Effector memory CD8-positive, alpha-beta T cell (primary cell): ENCODE data around the gene KCTD4.
"Not testable (repeated sequence)": the region's sequence is repeated elsewhere in the genome, so short reads cannot be mapped to it uniquely, and the experiment has no call there.

Experiments used
- ATAC-seq: fragments of 150-1000 bp; cut with Tn5 transposase; replicated peaks from 2 replicates; pipeline ENCODE4 v1.10.0; 2021; ENCODE audit warnings: mild to moderate bottlenecking, moderate library complexity
- DNase-seq, 3 experiments: peaks; one replicate each; pipeline ENCODE4 v3.0.0; 2021
- H3K27ac Mint-ChIP-seq, 2 donors: one replicate each; pipeline ENCODE4 v1.8.0; 2022; ENCODE audit warnings: mild to moderate bottlenecking in 2 of 2, mixed read lengths in 2 of 2, moderate library complexity in 2 of 2
- H3K27me3 Mint-ChIP-seq, 2 donors: one replicate each; pipeline ENCODE4 v1.8.0; 2022; ENCODE audit warnings: mixed read lengths in 2 of 2
- H3K36me3 Mint-ChIP-seq: one replicate; pipeline ENCODE4 v1.8.0; 2022; ENCODE audit warnings: mild to moderate bottlenecking, moderate library complexity, mixed read lengths; ENCODE audit not compliant: insufficient read depth
- H3K4me1 Mint-ChIP-seq, 2 donors: one replicate each; pipeline ENCODE4 v1.8.0; 2022; ENCODE audit warnings: low read depth in 2 of 2, mixed read lengths in 2 of 2
- H3K4me3 Mint-ChIP-seq, 2 donors: one replicate each; pipeline ENCODE4 v1.8.0; 2022; ENCODE audit warnings: mild to moderate bottlenecking in 2 of 2, mixed read lengths in 2 of 2, moderate library complexity in 2 of 2
- H3K9me3 Mint-ChIP-seq, 2 donors: one replicate each; pipeline ENCODE4 v1.8.0; 2022; ENCODE audit warnings: mixed read lengths in 2 of 2

The KCTD4 gene

DNA sequence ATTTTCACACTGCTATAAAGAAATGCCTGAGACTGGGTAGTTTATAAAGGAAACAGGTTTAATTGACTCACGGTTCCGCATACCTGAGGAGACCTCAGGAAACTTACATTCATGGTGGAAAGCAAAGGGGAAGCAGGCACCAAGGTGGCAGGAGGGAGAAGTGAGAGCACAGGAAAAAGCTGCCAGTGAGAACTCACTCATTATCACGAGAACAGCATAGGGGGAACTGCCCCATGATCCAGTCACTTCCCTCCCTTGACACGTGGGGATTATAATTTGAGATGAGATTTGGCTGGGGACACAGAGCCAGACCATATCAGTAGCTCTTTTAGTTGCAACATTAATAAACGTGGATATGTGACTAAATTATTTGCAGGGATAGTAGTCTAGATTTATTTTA is 4.3 kb upstream of the KCTD4 start:
- H3K36me3 Mint-ChIP-seq, result peaks cover 7% of the 10 kb centered on the region
- H3K4me3 Mint-ChIP-seq, result no peak overlapping the region
- H3K9me3 Mint-ChIP-seq, result no peaks in the 10 kb centered on the region

DNA sequence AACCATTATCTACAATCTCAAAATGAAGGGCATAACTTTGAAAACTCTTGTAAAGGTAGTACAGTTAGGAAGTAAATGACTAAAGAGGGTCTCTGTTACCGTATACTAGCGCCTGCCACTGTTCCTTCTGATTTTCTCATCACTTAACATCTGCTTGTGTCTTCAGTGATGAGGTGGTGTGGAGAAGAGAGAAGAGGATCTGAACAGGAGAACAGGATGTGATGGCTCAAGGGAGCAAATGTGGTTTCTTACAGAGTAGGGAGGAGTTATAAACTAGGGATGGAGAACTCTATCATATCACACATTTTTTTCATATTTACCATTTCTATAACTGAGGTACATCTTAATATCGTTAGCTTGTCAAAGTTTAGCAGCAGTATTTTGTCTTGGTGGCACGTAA is 1.1 kb downstream of the KCTD4 start:
- DNase-seq (no peak), ATAC-seq (no peak)
- no peaks in the 10 kb centered on the region for H3K9me3 Mint-ChIP-seq
- H3K4me1 Mint-ChIP-seq, result peaks cover 5 to 11% of the 10 kb centered on the region in 2 donors
- peak overlapping the region in 1 of 2 donors; percentile 78 for H3K27ac Mint-ChIP-seq
- H3K4me3 Mint-ChIP-seq, result no peak overlapping the region
- H3K36me3 Mint-ChIP-seq, result peaks cover 3% of the 10 kb centered on the region
- no peaks in the 10 kb centered on the region for H3K27me3 Mint-ChIP-seq

More for the DNA sequence above, 4.3 kb upstream of the KCTD4 start:
- ATAC-seq, result no peak
- Mint-ChIP-seq H3K27ac (peak overlapping the region in 1 of 2 donors; percentile 33), H3K27me3 (no peaks in the 10 kb centered on the region), H3K4me1 (peaks cover 0 to 13% of the 10 kb centered on the region in 2 donors)
- DNase-seq, result no peak

DNA sequence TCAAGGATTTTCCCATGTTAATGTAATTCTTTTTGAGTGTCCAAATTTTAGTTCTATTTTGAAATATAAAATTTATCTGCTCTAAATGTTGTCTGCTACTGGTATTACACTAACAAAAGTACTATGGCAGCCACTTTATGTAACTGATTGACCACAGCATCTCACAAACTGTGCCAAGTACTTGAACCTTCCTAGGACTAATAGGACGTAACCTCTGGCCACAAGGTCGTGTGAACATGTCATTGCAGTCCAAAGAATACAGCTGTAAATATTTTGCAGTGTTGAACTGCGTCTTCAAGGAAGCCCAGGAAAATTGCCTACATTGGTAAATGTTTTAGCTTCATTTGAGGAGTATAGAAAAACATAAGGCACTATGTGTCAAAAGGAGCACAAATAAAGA is 1.9 kb downstream of the KCTD4 start:
- H3K9me3 Mint-ChIP-seq, result no peaks in the 10 kb centered on the region
- ATAC-seq (no peak), DNase-seq (no peak)
- peaks cover 5 to 11% of the 10 kb centered on the region in 2 donors for H3K4me1 Mint-ChIP-seq
- peaks cover 3% of the 10 kb centered on the region for H3K36me3 Mint-ChIP-seq
- H3K4me3 Mint-ChIP-seq, result no peak overlapping the region
- H3K27me3 Mint-ChIP-seq, result no peaks in the 10 kb centered on the region
- no peak overlapping the region for H3K27ac Mint-ChIP-seq

DNA sequence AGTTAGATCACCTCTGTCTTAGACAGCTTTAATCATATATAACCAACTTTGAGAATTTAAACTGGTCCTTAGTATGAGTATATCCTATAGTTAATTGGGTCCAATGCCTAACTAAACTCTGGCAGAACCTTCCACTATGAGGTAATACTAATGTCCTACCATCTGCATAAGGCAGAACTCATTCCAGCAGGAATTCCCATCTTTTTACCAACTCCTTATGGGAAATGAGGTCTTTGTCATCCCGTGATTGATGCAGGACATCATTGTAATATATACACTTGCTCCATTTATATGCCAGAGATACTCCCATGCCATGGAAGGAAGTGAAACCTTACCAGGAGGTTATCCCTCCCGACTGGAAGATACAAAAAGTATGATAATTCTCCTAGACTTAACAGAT is 2.8 kb downstream of the KCTD4 start:
- no peak overlapping the region for H3K27ac Mint-ChIP-seq
- H3K27me3 Mint-ChIP-seq, result no peaks in the 10 kb centered on the region
- H3K4me3 Mint-ChIP-seq, result no peak overlapping the region
- peaks cover 5 to 11% of the 10 kb centered on the region in 2 donors for H3K4me1 Mint-ChIP-seq
- H3K9me3 Mint-ChIP-seq, result no peaks in the 10 kb centered on the region
- peaks cover 8% of the 10 kb centered on the region for H3K36me3 Mint-ChIP-seq
- no peak for DNase-seq
- no peak for ATAC-seq

DNA sequence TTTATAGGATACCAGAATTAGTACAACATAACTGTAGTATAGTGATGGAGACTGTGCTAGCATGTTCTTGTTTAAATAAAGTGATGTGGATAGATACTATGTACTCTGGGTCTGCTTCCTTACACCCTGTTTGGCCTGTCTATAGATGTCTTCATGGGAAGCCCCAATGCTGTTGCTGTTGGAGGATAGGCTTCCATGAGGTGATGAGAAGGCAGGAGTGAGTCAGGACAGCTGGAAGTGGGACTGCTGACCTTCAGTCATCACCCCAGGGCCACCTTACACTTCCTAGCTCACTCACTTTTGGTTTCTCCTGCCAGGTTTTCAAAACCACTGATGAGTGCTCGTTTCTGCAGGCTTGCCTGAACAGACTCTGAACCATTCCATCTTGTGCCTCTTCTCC is 4.2 kb downstream of the KCTD4 start:
- no peaks in the 10 kb centered on the region for H3K27me3 Mint-ChIP-seq
- no peak overlapping the region for H3K4me3 Mint-ChIP-seq
- ATAC-seq (no peak), DNase-seq (no peak)
- no peak overlapping the region for H3K27ac Mint-ChIP-seq
- H3K36me3 Mint-ChIP-seq, result peaks cover 8% of the 10 kb centered on the region
- H3K4me1 Mint-ChIP-seq, result peaks cover 5 to 10% of the 10 kb centered on the region in 2 donors
- no peaks in the 10 kb centered on the region for H3K9me3 Mint-ChIP-seq

DNA sequence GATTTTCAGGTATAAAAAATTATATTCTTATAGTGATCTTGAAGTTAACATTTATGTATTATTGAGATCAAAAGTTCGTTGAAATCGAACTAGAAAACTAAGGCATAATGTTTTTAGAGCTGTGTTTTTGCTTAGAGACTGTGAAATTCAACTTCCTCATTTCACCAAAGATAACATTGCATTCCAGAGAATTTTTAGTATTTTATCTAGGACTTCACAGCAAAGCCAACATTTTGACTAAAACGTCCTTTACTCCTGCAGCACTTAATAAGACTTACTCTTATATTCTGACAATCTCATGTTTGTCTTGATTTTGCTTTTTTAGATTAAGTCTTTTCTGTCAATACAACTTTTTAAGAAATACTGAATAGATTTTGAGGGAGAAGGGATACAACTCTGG is 4.7 kb downstream of the KCTD4 start:
- Mint-ChIP-seq H3K9me3 (no peaks in the 10 kb centered on the region), H3K27me3 (no peaks in the 10 kb centered on the region), H3K27ac (no peak overlapping the region), H3K36me3 (peaks cover 8% of the 10 kb centered on the region), H3K4me3 (no peak overlapping the region), H3K4me1 (peaks cover 5 to 7% of the 10 kb centered on the region in 2 donors)
- ATAC-seq (no peak), DNase-seq (no peak)

DNA sequence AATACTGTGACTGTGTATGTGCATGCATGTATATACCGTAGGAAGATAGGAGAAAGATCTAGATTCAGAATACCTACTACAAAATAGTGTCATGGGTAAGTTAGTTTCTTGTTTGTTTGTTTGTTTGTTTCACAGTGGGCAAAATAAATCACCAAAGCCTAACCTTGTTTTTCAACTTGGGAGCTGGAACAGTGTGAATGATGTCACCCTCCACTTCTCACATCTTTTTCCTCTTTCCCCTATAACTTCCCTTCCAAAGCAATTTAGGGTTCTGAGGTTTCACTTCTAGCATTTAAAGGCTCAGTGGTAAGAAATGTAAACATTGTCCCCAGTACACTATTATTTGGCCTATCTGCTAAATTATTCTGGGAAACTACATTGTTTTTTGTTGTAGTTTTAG is 5.4 kb downstream of the KCTD4 start:
- Mint-ChIP-seq H3K9me3 (no peaks in the 10 kb centered on the region), H3K27me3 (no peaks in the 10 kb centered on the region), H3K4me1 (peaks cover 4 to 5% of the 10 kb centered on the region in 2 donors), H3K36me3 (peaks cover 8% of the 10 kb centered on the region), H3K27ac (no peak overlapping the region), H3K4me3 (no peak overlapping the region)
- ATAC-seq (no peak), DNase-seq (no peak)

DNA sequence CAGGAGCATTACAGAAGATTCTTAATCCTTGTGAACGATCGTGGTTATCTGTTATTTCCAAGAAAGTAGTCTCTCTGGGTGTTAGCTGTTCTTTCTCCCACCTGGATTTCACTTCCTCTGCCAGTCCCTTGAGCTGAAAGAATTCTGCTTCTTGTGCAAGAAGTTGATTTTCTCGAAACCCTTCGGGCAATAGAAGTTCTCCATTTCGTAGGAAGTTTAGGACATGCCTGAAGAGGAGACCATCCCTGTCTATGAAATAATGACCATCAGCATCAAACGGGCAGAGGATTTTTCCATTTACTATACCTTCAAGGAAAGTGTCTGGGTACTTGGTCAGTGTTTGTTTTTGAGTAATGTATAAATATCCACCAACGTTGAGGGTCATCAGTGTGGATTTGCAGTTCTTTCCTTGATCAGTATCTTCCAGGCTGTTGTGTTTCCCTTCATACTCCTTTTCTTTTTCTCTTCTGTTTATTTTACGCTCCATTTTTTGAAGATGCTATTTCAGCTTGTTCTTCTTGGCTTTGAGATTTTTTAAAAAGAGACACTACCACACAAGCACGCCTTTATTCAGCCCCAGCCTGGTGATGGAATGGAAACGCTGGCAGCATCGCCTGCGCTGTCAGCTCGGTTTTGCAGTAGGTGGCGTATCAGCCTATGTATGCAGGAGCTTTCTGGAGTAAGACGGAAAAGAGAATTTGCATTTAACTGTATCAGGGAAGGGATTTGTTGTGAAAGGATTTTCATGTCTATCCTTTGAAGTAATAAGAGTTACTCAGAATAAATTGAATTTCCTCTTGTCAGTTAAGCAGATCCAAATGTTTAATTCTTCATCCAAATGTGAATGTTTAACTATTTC is 6.5 kb downstream of the KCTD4 start:
- Mint-ChIP-seq H3K27me3 (no peaks in the 10 kb centered on the region), H3K4me3 (no peak overlapping the region), H3K36me3 (peaks cover 8% of the 10 kb centered on the region), H3K9me3 (no peaks in the 10 kb centered on the region), H3K27ac (no peak overlapping the region), H3K4me1 (peaks cover 4 to 5% of the 10 kb centered on the region in 2 donors)
- ATAC-seq (no peak), DNase-seq (no peak)

DNA sequence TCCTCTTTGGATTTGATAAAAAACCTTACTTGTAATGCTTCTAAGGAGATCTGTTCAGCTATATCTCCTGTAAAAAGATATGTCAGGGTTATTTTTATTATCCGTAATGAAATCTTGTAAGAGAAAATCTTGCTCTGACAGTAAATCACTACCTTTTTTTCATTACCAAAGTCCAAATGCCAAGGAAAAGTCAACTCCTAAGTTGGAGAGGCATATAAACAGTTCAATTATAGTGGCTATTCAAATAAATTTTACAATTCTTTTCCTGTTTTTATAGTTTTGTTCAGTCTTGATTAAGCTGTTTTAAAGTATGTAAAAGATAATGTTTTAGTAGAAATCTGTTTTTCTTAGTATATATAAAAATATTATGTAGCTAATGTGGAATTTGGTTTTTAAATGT is 9.0 kb downstream of the KCTD4 start:
- Mint-ChIP-seq H3K27ac (no peak overlapping the region), H3K27me3 (no peaks in the 10 kb centered on the region), H3K4me3 (no peak overlapping the region), H3K9me3 (no peaks in the 10 kb centered on the region), H3K36me3 (peaks cover 8% of the 10 kb centered on the region), H3K4me1 (peaks cover 4% of the 10 kb centered on the region in 2 donors)
- ATAC-seq (no peak), DNase-seq (no peak)

DNA sequence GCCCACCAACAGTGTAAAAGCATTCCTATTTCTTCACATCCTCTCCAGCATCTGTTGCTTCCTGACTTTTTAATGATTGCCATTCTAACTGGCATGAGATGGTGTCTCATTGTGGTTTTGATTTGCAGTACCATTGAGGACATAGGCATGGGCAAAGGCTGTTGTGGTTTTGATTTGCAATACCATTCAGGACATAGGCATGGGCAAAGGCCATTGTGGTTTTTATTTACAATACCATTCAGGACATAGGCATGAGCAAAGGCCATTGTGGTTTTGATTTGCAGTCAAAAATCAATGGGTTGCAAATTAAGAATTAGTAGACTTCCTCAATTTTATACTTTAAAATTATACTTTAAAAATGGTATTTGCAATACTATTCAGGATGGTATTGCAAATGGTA is 11.3 kb downstream of the KCTD4 start:
- not testable (repeated sequence) for ATAC-seq, H3K27ac Mint-ChIP-seq, H3K9me3 Mint-ChIP-seq, H3K27me3 Mint-ChIP-seq, H3K4me3 Mint-ChIP-seq, H3K4me1 Mint-ChIP-seq, DNase-seq, H3K36me3 Mint-ChIP-seq

DNA sequence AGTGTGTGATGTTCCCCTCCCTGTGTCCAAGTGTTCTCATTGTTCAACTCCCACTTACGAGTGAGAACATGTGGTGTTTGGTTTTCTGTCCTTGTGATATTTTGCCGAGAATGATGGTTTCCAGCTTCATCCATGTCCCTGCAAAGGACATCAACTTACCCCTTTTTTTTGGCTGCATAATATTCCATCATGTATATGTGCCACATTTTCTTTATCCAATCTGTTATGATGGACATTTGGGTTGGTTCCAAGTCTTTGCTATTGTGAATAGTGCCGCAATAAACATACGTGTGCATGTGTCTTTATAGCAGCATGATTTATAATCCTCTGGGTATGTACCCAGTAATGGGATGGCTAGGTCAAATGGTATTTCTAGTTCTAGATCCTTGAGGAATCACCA is 11.8 kb downstream of the KCTD4 start:
- not testable (repeated sequence) for ATAC-seq, H3K9me3 Mint-ChIP-seq, H3K4me1 Mint-ChIP-seq, DNase-seq, H3K27ac Mint-ChIP-seq, H3K4me3 Mint-ChIP-seq, H3K27me3 Mint-ChIP-seq, H3K36me3 Mint-ChIP-seq

DNA sequence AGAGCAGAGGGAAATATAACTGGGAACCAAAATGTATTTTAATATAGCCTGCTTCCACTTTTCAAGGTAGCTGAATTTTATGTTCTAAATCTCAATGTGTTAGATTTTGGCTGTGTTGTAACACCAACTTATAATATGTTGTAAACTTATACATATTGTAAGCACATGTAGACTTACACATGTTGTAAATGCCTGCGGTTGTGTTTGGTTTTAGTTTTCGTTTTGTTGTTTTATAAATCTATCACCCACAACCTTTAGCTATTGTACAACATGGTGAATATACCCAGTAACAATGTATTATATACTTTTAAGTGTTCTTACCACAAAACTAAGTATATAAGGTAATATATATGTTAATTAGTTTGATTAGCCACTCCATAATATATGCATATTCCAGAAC is 15.6 kb downstream of the KCTD4 start:
- H3K9me3 Mint-ChIP-seq, result no peaks in the 10 kb centered on the region

DNA sequence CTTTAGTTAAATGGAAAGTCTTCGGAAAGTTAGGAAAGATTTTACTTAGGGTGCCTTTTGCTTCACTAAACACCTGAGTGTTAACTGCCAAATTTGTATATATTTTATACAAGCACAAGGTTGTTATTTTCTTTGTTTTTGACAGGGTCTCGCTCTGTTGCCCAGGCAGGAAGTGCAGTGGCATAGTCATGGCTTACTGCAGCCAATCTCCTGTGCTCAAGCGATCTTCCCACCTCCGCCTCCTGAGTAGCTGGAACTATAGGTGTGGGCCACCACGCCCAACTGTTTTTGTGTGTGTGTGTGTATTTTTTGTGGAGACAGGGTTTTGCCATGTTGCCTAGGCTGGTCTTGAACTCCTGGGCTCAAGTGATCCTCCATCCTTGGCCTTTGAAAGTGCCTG is 16.2 kb downstream of the KCTD4 start:
- H3K27ac Mint-ChIP-seq, result peak overlapping the region; percentile 18 to 79
- no peak for ATAC-seq
- no peaks in the 10 kb centered on the region for H3K9me3 Mint-ChIP-seq
- H3K4me1 Mint-ChIP-seq, result peaks cover 7 to 16% of the 10 kb centered on the region in 2 donors
- peaks cover 11% of the 10 kb centered on the region for H3K36me3 Mint-ChIP-seq
- no peaks in the 10 kb centered on the region for H3K27me3 Mint-ChIP-seq
- DNase-seq, result no peak
- no peak overlapping the region for H3K4me3 Mint-ChIP-seq

More for the DNA sequence above, 15.6 kb downstream of the KCTD4 start:
- H3K36me3 Mint-ChIP-seq, result peaks cover 11% of the 10 kb centered on the region
- DNase-seq, result no peak
- H3K4me3 Mint-ChIP-seq, result no peak overlapping the region
- no peak overlapping the region for H3K27ac Mint-ChIP-seq
- ATAC-seq, result no peak
- H3K4me1 Mint-ChIP-seq, result peaks cover 6 to 14% of the 10 kb centered on the region in 2 donors
- H3K27me3 Mint-ChIP-seq, result no peaks in the 10 kb centered on the region
